ENCODE data around the gene PKDCC. TPM values are rescaled to one million over a fixed set of nuclear protein-coding genes. Genes with fewer than 3 reads are reported as not detected.
"Not testable (repeated sequence)": the region's sequence is repeated elsewhere in the genome, so short reads cannot be mapped to it uniquely, and the experiment has no call there.

The PKDCC gene
- total RNA-seq, 1 experiment from 2014 or later: 60.1 TPM

- Histone ChIP-seq H3K27me3 (replicated peaks) (no peaks in the 10 kb centered on the region), H3K27ac (no peak overlapping the region), H3K4me3 (no peak overlapping the region), H3K9me3 (replicated peaks) (no peaks in the 10 kb centered on the region), H3K4me1 (replicated peaks) (peaks cover 25% of the 10 kb centered on the region), H3K36me3 (no peaks in the 10 kb centered on the region)
- peak; percentile 60 to 82 for DNase-seq (ENCODE audit: low read depth in 1 of 2, low spot score in 2 of 2)
Observed at GRCh38 chr2:42072349-42073118, 24.7 kb downstream of the PKDCC start.

GRCh38 chr2:42073739-42074503, 26.1 kb downstream of the PKDCC start:
- no peak for DNase-seq (ENCODE audit: low read depth in 1 of 2, low spot score in 2 of 2)
- H3K27ac ChIP-seq: no peak overlapping the region
- peaks cover 17% of the 10 kb centered on the region for H3K4me1 ChIP-seq (replicated peaks)
- H3K27me3 ChIP-seq (replicated peaks): no peaks in the 10 kb centered on the region
- no peak overlapping the region for H3K4me3 ChIP-seq
- H3K9me3 ChIP-seq (replicated peaks): no peaks in the 10 kb centered on the region
- no peaks in the 10 kb centered on the region for H3K36me3 ChIP-seq

- H3K36me3 ChIP-seq: no peaks in the 10 kb centered on the region
- no peak for DNase-seq (ENCODE audit: low read depth in 1 of 2, low spot score in 2 of 2)
- H3K27ac ChIP-seq: no peak overlapping the region
- H3K4me1 ChIP-seq (replicated peaks): peaks cover 14% of the 10 kb centered on the region
- no peak overlapping the region for H3K4me3 ChIP-seq
- no peaks in the 10 kb centered on the region for H3K9me3 ChIP-seq (replicated peaks)
- H3K27me3 ChIP-seq (replicated peaks): no peaks in the 10 kb centered on the region
Observed at GRCh38 chr2:42074661-42075060, 26.8 kb downstream of the PKDCC start.

- H3K36me3 ChIP-seq: no peaks in the 10 kb centered on the region
- no peak for DNase-seq (ENCODE audit: low read depth in 1 of 2, low spot score in 2 of 2)
- no peaks in the 10 kb centered on the region for H3K27me3 ChIP-seq (replicated peaks)
- no peak overlapping the region for H3K4me3 ChIP-seq
- H3K9me3 ChIP-seq (replicated peaks): no peaks in the 10 kb centered on the region
- H3K27ac ChIP-seq: no peak overlapping the region
- peaks cover 13% of the 10 kb centered on the region for H3K4me1 ChIP-seq (replicated peaks)
Observed at GRCh38 chr2:42076357-42077225, 28.8 kb downstream of the PKDCC start.

DNA sequence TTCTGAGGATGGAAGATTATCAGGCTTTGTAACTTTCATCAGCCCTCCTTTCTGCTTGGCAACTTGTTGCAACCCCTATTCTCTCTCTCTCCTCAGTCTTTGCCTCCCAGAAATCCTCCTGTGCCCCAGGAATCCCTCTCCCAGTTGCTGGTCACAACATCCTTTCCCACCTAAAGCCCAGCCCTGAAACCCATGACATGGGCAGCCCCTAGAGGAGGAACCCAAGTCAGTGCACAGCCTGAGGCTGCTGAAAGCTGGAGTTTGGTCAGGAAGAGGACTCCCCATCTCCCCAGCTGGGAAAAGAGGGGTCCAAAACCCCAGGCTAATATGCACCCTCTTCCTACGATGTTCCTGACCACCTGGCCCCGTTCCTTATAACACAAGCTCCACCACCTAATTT, 29.5 kb downstream of the PKDCC start:
- no peak for DNase-seq (ENCODE audit: low read depth in 1 of 2, low spot score in 2 of 2)
- H3K9me3 ChIP-seq (replicated peaks): no peaks in the 10 kb centered on the region
- no peaks in the 10 kb centered on the region for H3K36me3 ChIP-seq
- H3K27ac ChIP-seq: no peak overlapping the region
- no peak overlapping the region for H3K4me3 ChIP-seq
- no peaks in the 10 kb centered on the region for H3K27me3 ChIP-seq (replicated peaks)
- H3K4me1 ChIP-seq (replicated peaks): peaks cover 6% of the 10 kb centered on the region

GRCh38 chr2:42079737-42080287, 32.0 kb downstream of the PKDCC start:
- H3K4me3 ChIP-seq: no peak overlapping the region
- peaks cover 18% of the 10 kb centered on the region for H3K4me1 ChIP-seq (replicated peaks)
- no peak overlapping the region for H3K27ac ChIP-seq
- no peaks in the 10 kb centered on the region for H3K27me3 ChIP-seq (replicated peaks)
- no peaks in the 10 kb centered on the region for H3K9me3 ChIP-seq (replicated peaks)
- no peak for DNase-seq (ENCODE audit: low read depth in 1 of 2, low spot score in 2 of 2)
- no peaks in the 10 kb centered on the region for H3K36me3 ChIP-seq

DNA sequence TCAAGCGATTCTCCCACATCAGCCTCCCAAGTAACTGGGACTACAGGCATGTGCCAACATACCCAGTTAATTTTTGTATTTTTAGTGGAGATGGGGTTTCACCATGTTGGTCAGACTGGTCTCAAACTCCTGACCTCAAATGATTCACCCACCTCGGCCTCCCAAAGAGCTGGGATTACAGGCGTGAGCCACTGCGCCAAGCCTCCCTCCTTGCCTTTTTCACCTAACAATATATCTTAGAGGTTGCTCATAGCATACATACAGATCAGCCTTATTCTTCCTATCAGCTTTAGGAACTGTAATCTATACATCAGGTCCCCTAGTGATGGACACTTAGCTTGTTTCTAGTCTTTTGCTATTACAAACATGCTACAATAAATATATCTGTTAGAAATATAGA, 33.3 kb downstream of the PKDCC start:
- not testable (repeated sequence) for H3K27ac ChIP-seq; H3K9me3 ChIP-seq (replicated peaks); DNase-seq (ENCODE audit: low read depth in 1 of 2, low spot score in 2 of 2); H3K27me3 ChIP-seq (replicated peaks); H3K4me3 ChIP-seq; H3K36me3 ChIP-seq
- H3K4me1 ChIP-seq (replicated peaks): peaks cover 31% of the 10 kb centered on the region

- Histone ChIP-seq H3K27ac (no peak overlapping the region), H3K4me3 (no peak overlapping the region), H3K9me3 (replicated peaks) (no peaks in the 10 kb centered on the region), H3K36me3 (no peaks in the 10 kb centered on the region), H3K4me1 (replicated peaks) (peaks cover 36% of the 10 kb centered on the region), H3K27me3 (replicated peaks) (no peaks in the 10 kb centered on the region)
- no peak for DNase-seq (ENCODE audit: low read depth in 1 of 2, low spot score in 2 of 2)
Observed at GRCh38 chr2:42082016-42082415, 34.2 kb downstream of the PKDCC start.

- Histone ChIP-seq H3K9me3 (replicated peaks) (no peaks in the 10 kb centered on the region), H3K4me1 (replicated peaks) (peaks cover 36% of the 10 kb centered on the region), H3K27me3 (replicated peaks) (no peaks in the 10 kb centered on the region), H3K36me3 (no peaks in the 10 kb centered on the region), H3K27ac (no peak overlapping the region), H3K4me3 (no peak overlapping the region)
- DNase-seq (ENCODE audit: low read depth in 1 of 2, low spot score in 2 of 2): peak; percentile 78 to 85
Observed at GRCh38 chr2:42084231-42084671, 36.4 kb downstream of the PKDCC start.

GRCh38 chr2:42085070-42085469, 37.2 kb downstream of the PKDCC start:
- not testable (repeated sequence) for H3K36me3 ChIP-seq; H3K9me3 ChIP-seq (replicated peaks); H3K27ac ChIP-seq; H3K4me3 ChIP-seq; H3K27me3 ChIP-seq (replicated peaks)
- peak in 1 of 2 experiments; percentile 14 for DNase-seq (ENCODE audit: low read depth in 1 of 2, low spot score in 2 of 2)
- H3K4me1 ChIP-seq (replicated peaks): peaks cover 36% of the 10 kb centered on the region

GRCh38 chr2:42085706-42086487, 38.1 kb downstream of the PKDCC start:
- Histone ChIP-seq H3K9me3 (replicated peaks) (no peaks in the 10 kb centered on the region), H3K4me3 (no peak overlapping the region), H3K27ac (no peak overlapping the region), H3K4me1 (replicated peaks) (peaks cover 36% of the 10 kb centered on the region), H3K36me3 (no peaks in the 10 kb centered on the region), H3K27me3 (replicated peaks) (no peaks in the 10 kb centered on the region)
- no peak for DNase-seq (ENCODE audit: low read depth in 1 of 2, low spot score in 2 of 2)

DNA sequence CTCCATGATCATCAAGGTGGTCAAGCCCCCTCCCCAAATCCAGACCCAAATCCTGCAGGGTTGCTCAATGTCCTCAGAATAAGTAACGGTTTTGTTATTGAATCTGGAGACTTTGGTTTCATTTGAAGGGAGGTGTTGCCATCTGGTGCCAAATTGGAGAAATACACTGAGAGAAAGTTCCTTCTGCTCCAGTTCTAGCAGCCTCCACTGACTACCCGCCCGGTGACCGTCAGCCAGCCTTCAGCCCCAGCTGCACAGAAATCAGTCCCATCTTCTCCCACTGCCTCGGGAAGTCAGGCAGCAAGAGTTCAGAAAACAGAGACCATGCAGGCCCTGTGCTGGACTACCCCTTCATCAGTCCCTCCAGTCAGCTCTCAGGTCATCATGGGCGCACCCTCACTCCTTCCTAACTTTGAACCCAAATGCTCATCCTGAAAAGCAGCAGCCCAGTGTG, 38.7 kb downstream of the PKDCC start:
- H3K4me3 ChIP-seq: no peak overlapping the region
- no peak overlapping the region for H3K27ac ChIP-seq
- DNase-seq (ENCODE audit: low read depth in 1 of 2, low spot score in 2 of 2): peak in 1 of 2 experiments; percentile 66
- H3K27me3 ChIP-seq (replicated peaks): no peaks in the 10 kb centered on the region
- H3K36me3 ChIP-seq: no peaks in the 10 kb centered on the region
- no peaks in the 10 kb centered on the region for H3K9me3 ChIP-seq (replicated peaks)
- peaks cover 36% of the 10 kb centered on the region for H3K4me1 ChIP-seq (replicated peaks)
